ES-I3 (cell line): Measurements from ENCODE around the gene NODAL.

Experiments
- H3K36me3 ChIP-seq: 2 replicates; pipeline ENCODE4 v1.6.1; 2013; ENCODE audit warnings: mild to moderate bottlenecking, low read length, control low read depth, moderate library complexity; ENCODE audit not compliant: insufficient read depth
- H3K4me1 ChIP-seq: 2 replicates; pipeline ENCODE4 v1.6.1; 2013; ENCODE audit warnings: mild to moderate bottlenecking, control low read depth, low read length; ENCODE audit not compliant: insufficient read depth
- H3K9ac ChIP-seq: 2 replicates; pipeline ENCODE4 v1.6.1; 2013; ENCODE audit warnings: low read depth, mild to moderate bottlenecking, low read length, moderate library complexity
- H3K9me3 ChIP-seq: 2 replicates; pipeline ENCODE4 v1.6.1; 2013; ENCODE audit warnings: mild to moderate bottlenecking, low read length, moderate library complexity; ENCODE audit not compliant: control insufficient read depth, insufficient read depth

Gene NODAL

GRCh38 chr10:70432561-70433263, 8.8 kb downstream of the NODAL start:
- Histone ChIP-seq H3K4me1 (peaks cover 4% of the 10 kb centered on the region), H3K36me3 (peaks cover 7% of the 10 kb centered on the region; the same call in 1 of the 2 replicates), H3K9me3 (no peaks in the 10 kb centered on the region), H3K9ac (no peak overlapping the region)

DNA sequence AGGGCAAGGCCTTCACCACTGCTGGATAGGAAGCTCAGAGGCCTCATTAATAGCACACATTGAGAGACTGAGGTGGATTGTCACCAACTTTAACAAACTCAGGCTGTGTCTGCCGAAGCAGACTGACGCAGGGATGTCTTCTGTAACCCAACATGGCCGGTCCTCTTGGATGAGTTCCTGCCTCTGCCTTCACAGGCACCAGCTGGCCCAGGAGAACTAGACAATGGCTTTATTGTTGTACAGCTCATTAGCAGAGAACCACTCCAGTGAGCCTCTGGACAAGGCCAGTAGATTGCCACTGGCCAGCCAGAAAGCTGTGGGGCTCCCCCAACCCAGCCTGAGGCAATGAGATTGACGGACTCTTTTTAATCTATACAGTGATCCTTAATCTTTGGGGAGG, 9.4 kb downstream of the NODAL start:
- no peak overlapping the region for H3K9ac ChIP-seq
- H3K36me3 ChIP-seq: peaks cover 7% of the 10 kb centered on the region; the same call in 1 of the 2 replicates
- H3K4me1 ChIP-seq: no peaks in the 10 kb centered on the region
- H3K9me3 ChIP-seq: no peaks in the 10 kb centered on the region

GRCh38 chr10:70430493-70431445, 10.7 kb downstream of the NODAL start:
- H3K36me3 ChIP-seq: peaks cover 11% of the 10 kb centered on the region
- H3K9ac ChIP-seq: no peak overlapping the region
- H3K4me1 ChIP-seq: no peaks in the 10 kb centered on the region
- no peaks in the 10 kb centered on the region for H3K9me3 ChIP-seq

GRCh38 chr10:70426823-70427222, 14.7 kb downstream of the NODAL start:
- Histone ChIP-seq H3K9me3 (no peaks in the 10 kb centered on the region), H3K36me3 (peaks cover 42% of the 10 kb centered on the region), H3K9ac (no peak overlapping the region), H3K4me1 (no peaks in the 10 kb centered on the region)

DNA sequence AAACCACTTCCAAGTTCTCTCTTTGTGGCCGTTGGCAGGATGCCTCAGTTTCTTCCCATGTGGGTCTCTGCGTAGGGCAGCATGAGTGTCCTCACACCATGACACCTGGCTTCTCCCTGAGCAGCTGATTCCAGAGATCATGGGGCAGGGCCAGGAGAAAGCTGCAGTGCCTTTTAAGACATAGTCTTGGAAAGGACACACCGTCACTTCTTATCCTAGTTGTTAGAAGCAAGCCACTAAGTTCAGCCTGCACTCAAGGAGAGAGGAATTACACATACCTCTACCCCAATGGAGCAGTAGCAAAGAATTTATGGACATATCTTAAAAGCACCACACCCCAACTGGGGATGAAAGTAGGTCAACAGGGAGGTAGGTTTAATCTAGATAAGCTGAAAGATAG, 16.4 kb downstream of the NODAL start:
- Histone ChIP-seq H3K9ac (no peak overlapping the region), H3K36me3 (peaks cover 45% of the 10 kb centered on the region), H3K9me3 (no peaks in the 10 kb centered on the region), H3K4me1 (no peaks in the 10 kb centered on the region)

DNA sequence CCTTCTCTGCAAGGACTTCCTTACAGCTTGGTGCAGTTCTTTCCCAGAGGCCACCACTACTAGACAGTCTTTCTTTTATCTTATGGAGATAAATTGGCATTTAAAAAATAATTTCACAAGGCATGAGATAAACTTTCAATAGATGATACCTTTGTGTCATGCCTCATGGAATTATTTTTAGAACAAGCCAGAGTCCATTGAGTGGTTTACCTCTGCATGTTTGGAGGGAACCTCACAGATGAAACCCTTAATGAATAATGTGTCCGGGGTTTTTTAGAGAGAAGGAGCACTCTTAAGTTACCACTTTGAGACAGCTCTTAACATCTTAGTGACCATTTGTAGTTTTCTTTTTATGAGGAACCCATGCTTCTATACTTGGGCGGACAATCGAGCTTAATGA, 17.2 kb downstream of the NODAL start:
- Histone ChIP-seq H3K9ac (no peak overlapping the region), H3K9me3 (no peaks in the 10 kb centered on the region), H3K36me3 (peaks cover 45% of the 10 kb centered on the region), H3K4me1 (no peaks in the 10 kb centered on the region)

DNA sequence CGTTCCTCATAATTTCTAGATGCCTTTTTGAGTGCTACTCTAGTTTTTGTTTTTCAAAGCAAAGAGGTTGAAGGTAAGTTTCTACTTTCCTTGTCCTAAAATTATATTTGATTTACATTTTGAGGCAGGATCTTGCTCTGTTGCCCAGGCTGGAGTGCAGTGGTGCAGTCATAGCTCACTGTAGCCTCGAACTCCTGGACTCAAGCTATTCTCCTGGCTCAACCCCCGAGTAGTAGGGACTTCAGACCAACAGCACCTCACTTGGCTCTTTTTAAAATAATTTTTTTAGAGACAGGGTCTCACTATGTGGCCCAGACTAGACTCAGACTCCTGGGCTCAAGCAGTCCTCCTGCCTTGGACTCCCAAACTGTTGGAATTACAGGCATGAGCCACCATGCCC, 22.8 kb downstream of the NODAL start:
- peaks cover 22% of the 10 kb centered on the region for H3K36me3 ChIP-seq
- H3K4me1 ChIP-seq: no peaks in the 10 kb centered on the region; the same call in 1 of the 2 replicates

DNA sequence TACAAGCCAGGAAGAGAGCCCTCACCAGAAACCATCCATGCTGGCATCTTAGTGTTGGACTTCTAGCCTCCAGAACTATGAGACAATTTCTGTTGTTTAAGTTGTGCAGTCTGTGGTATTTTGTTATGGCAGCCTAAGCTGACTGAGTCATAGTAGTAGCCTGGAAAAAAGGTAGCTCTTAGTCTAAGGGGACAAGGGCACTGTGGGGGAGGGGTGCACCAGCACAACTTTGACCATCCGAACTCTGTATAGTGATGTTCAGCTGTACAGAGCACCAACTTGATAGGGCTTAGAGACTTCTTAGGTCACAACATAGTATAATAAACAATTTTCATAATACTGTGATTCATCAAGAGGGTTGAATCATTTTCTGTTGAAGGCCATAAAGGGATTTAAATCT, 23.3 kb downstream of the NODAL start:
- H3K4me1 ChIP-seq: no peaks in the 10 kb centered on the region; the same call in 1 of the 2 replicates
- no peak overlapping the region for H3K9ac ChIP-seq
- H3K36me3 ChIP-seq: peaks cover 18% of the 10 kb centered on the region
- H3K9me3 ChIP-seq: no peaks in the 10 kb centered on the region

More for the DNA sequence above, 22.8 kb downstream of the NODAL start:
- no peaks in the 10 kb centered on the region for H3K9me3 ChIP-seq
- H3K9ac ChIP-seq: no peak overlapping the region

DNA sequence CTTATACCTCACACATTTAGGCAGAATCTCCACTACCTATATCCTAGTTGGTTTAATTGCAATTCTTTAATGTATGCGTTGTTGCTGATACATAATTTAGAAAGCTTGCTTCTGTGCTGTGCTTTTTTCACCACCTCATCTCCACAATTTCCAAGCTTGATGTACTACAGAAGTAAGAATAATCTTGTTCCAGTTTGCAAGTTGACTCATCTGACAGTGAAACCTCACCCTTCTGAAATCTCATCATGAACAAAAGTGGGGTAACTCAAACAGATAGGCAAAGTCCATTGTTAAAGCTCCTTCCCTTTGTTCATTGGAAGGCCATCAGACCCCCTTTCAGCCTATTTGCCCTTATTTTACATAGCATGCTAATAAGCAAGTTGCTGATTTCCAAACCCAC, 23.9 kb downstream of the NODAL start:
- H3K36me3 ChIP-seq: peaks cover 12% of the 10 kb centered on the region
- H3K4me1 ChIP-seq: no peaks in the 10 kb centered on the region; the same call in 1 of the 2 replicates
- H3K9ac ChIP-seq: no peak overlapping the region
- H3K9me3 ChIP-seq: no peaks in the 10 kb centered on the region

- H3K9ac ChIP-seq: no peak overlapping the region
- H3K36me3 ChIP-seq: no peaks in the 10 kb centered on the region
- H3K4me1 ChIP-seq: no peaks in the 10 kb centered on the region
Observed at GRCh38 chr10:70412356-70412755, 29.1 kb downstream of the NODAL start.

DNA sequence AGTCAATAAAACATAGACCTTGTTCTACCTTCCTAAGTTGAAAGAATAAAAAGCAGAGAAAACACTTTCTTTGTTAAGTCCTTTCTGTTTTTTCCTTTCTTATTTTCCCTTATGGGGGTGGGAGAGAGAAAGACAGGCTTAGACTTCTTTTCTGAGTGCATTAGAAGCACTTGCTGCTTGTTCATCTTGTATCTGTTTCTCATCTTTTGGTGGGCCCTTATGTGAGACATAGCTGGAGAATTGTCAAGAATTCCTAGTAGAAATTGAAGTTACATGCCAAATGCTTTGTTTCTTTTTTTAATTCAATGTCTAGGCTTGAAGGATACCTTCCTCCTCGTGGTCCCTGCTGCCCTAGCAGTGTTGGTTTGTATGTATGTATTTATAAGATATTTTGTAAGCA, 30.9 kb downstream of the NODAL start:
- H3K9ac ChIP-seq: no peak overlapping the region
- H3K36me3 ChIP-seq: no peaks in the 10 kb centered on the region
- no peaks in the 10 kb centered on the region; the same call in 1 of the 2 replicates for H3K4me1 ChIP-seq

More at GRCh38 chr10:70412356-70412755, 29.1 kb downstream of the NODAL start:
- no peaks in the 10 kb centered on the region for H3K9me3 ChIP-seq

GRCh38 chr10:70409772-70410171, 31.7 kb downstream of the NODAL start:
- Histone ChIP-seq H3K36me3 (no peaks in the 10 kb centered on the region), H3K9ac (no peak overlapping the region), H3K4me1 (no peaks in the 10 kb centered on the region; the same call in 1 of the 2 replicates), H3K9me3 (no peaks in the 10 kb centered on the region)

More for the DNA sequence above, 30.9 kb downstream of the NODAL start:
- H3K9me3 ChIP-seq: no peaks in the 10 kb centered on the region

DNA sequence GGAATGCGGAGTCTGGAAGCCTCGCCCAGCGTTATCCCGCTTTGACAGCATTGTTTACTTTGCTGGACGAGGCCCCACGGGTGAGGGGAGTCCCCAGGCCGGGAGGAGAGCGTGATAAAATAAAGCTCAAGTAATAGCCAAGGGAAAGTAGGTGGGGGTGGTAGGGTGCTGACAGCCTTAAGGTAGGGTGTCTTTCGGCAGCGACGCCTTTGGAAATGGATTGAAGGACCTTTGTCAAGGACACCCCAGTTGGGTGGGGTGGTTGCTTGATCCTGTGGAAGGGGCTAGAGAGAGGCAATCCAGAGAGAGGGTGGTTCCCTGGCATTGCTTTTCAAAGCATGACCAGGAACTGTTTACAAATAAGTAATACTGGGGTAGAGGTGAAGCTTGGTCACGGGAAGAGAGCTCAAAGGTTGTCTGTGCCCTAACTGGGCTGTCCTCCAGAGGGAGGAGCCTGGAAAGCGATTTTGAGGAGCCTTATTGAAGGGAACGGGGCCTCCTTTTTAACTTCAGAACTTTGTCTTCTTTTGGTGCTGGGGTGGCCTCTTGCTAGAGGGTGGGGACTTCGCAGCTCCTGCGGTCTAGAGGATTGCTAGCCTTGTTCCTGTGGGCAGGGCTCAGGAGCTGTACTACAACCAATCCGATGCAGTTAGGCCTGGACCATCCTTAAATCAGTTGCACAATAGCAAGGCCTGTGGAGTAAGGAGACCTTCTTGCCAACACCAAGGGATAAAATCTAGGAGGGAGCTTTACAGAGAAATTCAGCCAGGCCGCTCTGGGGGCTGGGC, 36.2 kb downstream of the NODAL start:
- H3K9me3 ChIP-seq: no peaks in the 10 kb centered on the region
- H3K4me1 ChIP-seq: peaks cover 5% of the 10 kb centered on the region
- peak overlapping the region; percentile 75 for H3K9ac ChIP-seq
- no peaks in the 10 kb centered on the region for H3K36me3 ChIP-seq

GRCh38 chr10:70404787-70405036, 36.8 kb downstream of the NODAL start:
- Histone ChIP-seq H3K9ac (peak overlapping the region; percentile 75), H3K9me3 (no peaks in the 10 kb centered on the region), H3K36me3 (no peaks in the 10 kb centered on the region), H3K4me1 (peaks cover 5% of the 10 kb centered on the region)
